Caco-2 (cell line): Measurements from ENCODE around the gene COG1. TPM values are rescaled to one million over a fixed set of nuclear protein-coding genes. Genes with fewer than 3 reads are reported as not detected.

ENCODE experiments used
- BruUV-seq: library from RNA; stranded (reverse); fragments of 400-500 nt; replicated peaks from 2 replicates; lab custom pipeline; 2021; lab: Mats Ljungman, UMichigan
- CTCF ChIA-PET: fragments of 300-600 bp; sonication (Branson Sonifier 250); formaldehyde crosslinking; loops from one replicate; lab custom pipeline; 2022; ENCODE audit warnings: antibody characterized with exemption; lab: Charles Lee
- POLR2A ChIA-PET: fragments of 300-600 bp; sonication (Branson Sonifier 250); formaldehyde crosslinking; loops from one replicate; lab custom pipeline; 2022; ENCODE audit warnings: antibody characterized with exemption; lab: Charles Lee
- DNase-seq, 2 experiments: peaks; one replicate each; pipeline versions ENCODE4 v3.0.0 to v3.0.0-alpha.2; 2020 to 2022
- H3K27me3 ChIP-seq: replicated peaks from 2 replicates; pipeline ENCODE4 v1.6.0; 2011; ENCODE audit warnings: low read length; ENCODE audit not compliant: control insufficient read depth, insufficient read depth
- H3K36me3 ChIP-seq: 2 replicates; pipeline ENCODE4 v1.5.1; 2011; ENCODE audit warnings: low read length; ENCODE audit not compliant: control insufficient read depth, insufficient read depth
- H3K4me1 ChIP-seq: fragments of 250-450 bp; sonication (Bioruptor Pico); 2 replicates; pipeline ENCODE4 v1.5.1; 2020; ENCODE audit warnings: mild to moderate bottlenecking
- H3K4me3 ChIP-seq: 2 replicates; pipeline ENCODE4 v1.5.1; 2011; ENCODE audit warnings: low read depth, mild to moderate bottlenecking, control low read depth, low read length
- H3K9me3 ChIP-seq: fragments of 250-450 bp; sonication (Bioruptor Pico); 2 replicates; pipeline ENCODE4 v1.5.1; 2020; ENCODE audit warnings: mild to moderate bottlenecking, moderate library complexity
- H3K27ac Mint-ChIP-seq: one replicate; pipeline ENCODE4 v1.8.0; 2022; ENCODE audit warnings: mixed read lengths; ENCODE audit not compliant: unreplicated experiment
- H3K27me3 Mint-ChIP-seq: one replicate; pipeline ENCODE4 v1.8.0; 2022; ENCODE audit warnings: mixed read lengths; ENCODE audit not compliant: insufficient read depth, unreplicated experiment
- H3K36me3 Mint-ChIP-seq: one replicate; pipeline ENCODE4 v1.8.0; 2022; ENCODE audit warnings: mild to moderate bottlenecking, mixed read lengths; ENCODE audit not compliant: insufficient read depth, unreplicated experiment
- H3K4me1 Mint-ChIP-seq: one replicate; pipeline ENCODE4 v1.8.0; 2022; ENCODE audit warnings: low read depth, mixed read lengths; ENCODE audit not compliant: unreplicated experiment
- H3K4me3 Mint-ChIP-seq: one replicate; pipeline ENCODE4 v1.8.0; 2022; ENCODE audit warnings: mild to moderate bottlenecking, moderate library complexity, mixed read lengths; ENCODE audit not compliant: unreplicated experiment
- H3K9me3 Mint-ChIP-seq: one replicate; pipeline ENCODE4 v1.8.0; 2022; ENCODE audit warnings: mixed read lengths; ENCODE audit not compliant: unreplicated experiment
- intact Hi-C: fragments of 100-400 bp; cut with micrococcal nuclease; formaldehyde crosslinking; loops from one replicate; pipeline ENCODE4 v1.10.0; 2022; ENCODE audit not compliant: unreplicated experiment
- total RNA-seq: library from RNA; stranded (reverse); gene quantifications from 2 replicates; pipeline ENCODE4 v1.2.3, GENCODE V29; 2022
- TF ChIP-seq, protein P1 (sequence below), 2 experiments: fragments of 200-600 bp in 1 of 2; IDR thresholded peaks; 1 replicate in 1 of 2; 2 replicates in 1 of 2; pipeline versions ENCODE4 v1.5.1 to v1.8.0; 2011 to 2022; ENCODE audit warnings: antibody characterized with exemption in 1 of 2, control low read depth in 1 of 2, inconsistent platforms in 1 of 2, low read depth in 1 of 2, low read length in 1 of 2, mild to moderate bottlenecking in 1 of 2, moderate library complexity in 1 of 2; ENCODE audit not compliant: insufficient read depth in 1 of 2, severe bottlenecking in 1 of 2, unreplicated experiment in 1 of 2

The COG1 gene
- total RNA-seq, 1 experiment from 2014 or later = 36.8 TPM

GRCh38 chr17:73203135-73203787 is 10.4 kb downstream of the COG1 start:
- H3K9me3 Mint-ChIP-seq = no peaks in the 10 kb centered on the region
- no peaks in the 10 kb centered on the region for H3K27me3 Mint-ChIP-seq
- Histone ChIP-seq H3K4me3 (no peak overlapping the region), H3K27me3 (no peaks in the 10 kb centered on the region), H3K9me3 (no peaks in the 10 kb centered on the region), H3K36me3 (peaks cover 15% of the 10 kb centered on the region), H3K4me1 (peaks cover 13% of the 10 kb centered on the region)
- H3K4me1 Mint-ChIP-seq = no peaks in the 10 kb centered on the region
- ChIA-PET CTCF (interaction anchor here (0.8 to 1.9 kb wide), 2 partner anchors 28 to 217 kb away, joined by 3 to 7 read pairs; a partner anchor contains a TSS), POLR2A (no interaction called here)
- intact Hi-C loops = loop anchor here (1.0 kb wide), 1 partner anchor 10 kb away; the partner anchor contains the start of gene COG1
- H3K4me3 Mint-ChIP-seq = no peak overlapping the region
- no peak overlapping the region for H3K27ac Mint-ChIP-seq
- H3K36me3 Mint-ChIP-seq = peaks cover 98% of the 10 kb centered on the region
- DNase-seq = peak; percentile 28 to 57
- TF ChIP-seq, protein P1, sequence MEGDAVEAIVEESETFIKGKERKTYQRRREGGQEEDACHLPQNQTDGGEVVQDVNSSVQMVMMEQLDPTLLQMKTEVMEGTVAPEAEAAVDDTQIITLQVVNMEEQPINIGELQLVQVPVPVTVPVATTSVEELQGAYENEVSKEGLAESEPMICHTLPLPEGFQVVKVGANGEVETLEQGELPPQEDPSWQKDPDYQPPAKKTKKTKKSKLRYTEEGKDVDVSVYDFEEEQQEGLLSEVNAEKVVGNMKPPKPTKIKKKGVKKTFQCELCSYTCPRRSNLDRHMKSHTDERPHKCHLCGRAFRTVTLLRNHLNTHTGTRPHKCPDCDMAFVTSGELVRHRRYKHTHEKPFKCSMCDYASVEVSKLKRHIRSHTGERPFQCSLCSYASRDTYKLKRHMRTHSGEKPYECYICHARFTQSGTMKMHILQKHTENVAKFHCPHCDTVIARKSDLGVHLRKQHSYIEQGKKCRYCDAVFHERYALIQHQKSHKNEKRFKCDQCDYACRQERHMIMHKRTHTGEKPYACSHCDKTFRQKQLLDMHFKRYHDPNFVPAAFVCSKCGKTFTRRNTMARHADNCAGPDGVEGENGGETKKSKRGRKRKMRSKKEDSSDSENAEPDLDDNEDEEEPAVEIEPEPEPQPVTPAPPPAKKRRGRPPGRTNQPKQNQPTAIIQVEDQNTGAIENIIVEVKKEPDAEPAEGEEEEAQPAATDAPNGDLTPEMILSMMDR (IDR thresholded peaks at IDR 0.05; ENCODE audit: insufficient read depth in 1 of 2, low read depth in 1 of 2, low read length in 1 of 2, severe bottlenecking in 1 of 2, unreplicated experiment in 1 of 2) = no peak
- no TSS peak for BruUV-seq

- intact Hi-C loops = loop anchor here (1.0 kb wide), 1 partner anchor 11 kb away; the partner anchor contains the start of gene COG1
- Mint-ChIP-seq H3K9me3 (no peaks in the 10 kb centered on the region), H3K4me1 (no peaks in the 10 kb centered on the region), H3K27me3 (no peaks in the 10 kb centered on the region), H3K36me3 (peaks cover 98% of the 10 kb centered on the region), H3K27ac (no peak overlapping the region), H3K4me3 (no peak overlapping the region)
- Histone ChIP-seq H3K36me3 (peaks cover 15% of the 10 kb centered on the region), H3K27me3 (no peaks in the 10 kb centered on the region), H3K4me3 (no peak overlapping the region), H3K4me1 (peaks cover 13% of the 10 kb centered on the region), H3K9me3 (no peaks in the 10 kb centered on the region)
- CTCF ChIA-PET = interaction anchor here (1.9 kb wide), 1 partner anchor 218 kb away, joined by 7 read pairs; no protein-coding TSS in a partner anchor
- TF ChIP-seq, protein P1 (IDR thresholded peaks at IDR 0.05; ENCODE audit: insufficient read depth in 1 of 2, low read depth in 1 of 2, low read length in 1 of 2, severe bottlenecking in 1 of 2, unreplicated experiment in 1 of 2) = no peak
- DNase-seq = peak in 1 of 2 experiments; percentile 11
- no TSS peak for BruUV-seq
- POLR2A ChIA-PET = no interaction called here
Observed at GRCh38 chr17:73203788-73204479, 11.1 kb downstream of the COG1 start.

GRCh38 chr17:73205459-73205961 is 12.7 kb downstream of the COG1 start:
- TF ChIP-seq, protein P1 (IDR thresholded peaks at IDR 0.05; ENCODE audit: insufficient read depth in 1 of 2, low read depth in 1 of 2, low read length in 1 of 2, severe bottlenecking in 1 of 2, unreplicated experiment in 1 of 2) = no peak
- Histone ChIP-seq H3K9me3 (no peaks in the 10 kb centered on the region), H3K4me3 (no peak overlapping the region), H3K4me1 (peaks cover 13% of the 10 kb centered on the region), H3K36me3 (peaks cover 12% of the 10 kb centered on the region), H3K27me3 (no peaks in the 10 kb centered on the region)
- Mint-ChIP-seq H3K27ac (no peak overlapping the region), H3K27me3 (no peaks in the 10 kb centered on the region), H3K4me3 (no peak overlapping the region), H3K9me3 (no peaks in the 10 kb centered on the region), H3K36me3 (peaks cover 95% of the 10 kb centered on the region), H3K4me1 (no peaks in the 10 kb centered on the region)
- ChIA-PET POLR2A (no interaction called here), CTCF (no interaction called here)
- intact Hi-C loops = no loop called here
- no TSS peak for BruUV-seq
- no peak for DNase-seq
